ENCODE data around the gene TP53BP2. TPM values are rescaled to one million over a fixed set of nuclear protein-coding genes. Genes with fewer than 3 reads are reported as not detected.

Gene TP53BP2
- total and polyA plus RNA-seq, 2 donors (not counting 3 experiments of a cell fraction or from before 2014, with no cell fraction given), result 21.9 to 51.9 TPM

GRCh38 chr1:223829678-223830077, 16.1 kb downstream of the TP53BP2 start:
- Histone ChIP-seq H3K9ac (replicated peaks; ENCODE audit: extremely low read depth, insufficient read depth, low read length) (no peak overlapping the region), H3K27me3 (ENCODE audit: control insufficient read depth in 2 of 2, insufficient read depth in 2 of 2, low read length in 2 of 2) (no peaks in the 10 kb centered on the region), H4K20me1 (replicated peaks; ENCODE audit: control insufficient read depth, extremely low read depth, insufficient read depth, low read length) (peaks cover 4% of the 10 kb centered on the region), H3K27ac (ENCODE audit: insufficient read depth, low read depth, low read length) (no peak overlapping the region), H3K36me3 (ENCODE audit: control insufficient read depth in 2 of 2, extremely low read depth in 1 of 2, insufficient read depth in 2 of 2, low read length in 2 of 2) (no peaks in the 10 kb centered on the region), H3K79me2 (ENCODE audit: control insufficient read depth, insufficient read depth, low read length) (peaks cover 84% of the 10 kb centered on the region), H3K4me1 (ENCODE audit: control insufficient read depth, extremely low read depth, insufficient read depth, low read length) (peaks cover 38% of the 10 kb centered on the region), H3K9me1 (replicated peaks; ENCODE audit: control insufficient read depth, extremely low read depth, insufficient read depth, low read length) (no peaks in the 10 kb centered on the region), H3K9me3 (replicated peaks; ENCODE audit: control insufficient read depth, insufficient read depth, low read length) (no peaks in the 10 kb centered on the region), H2AFZ (ENCODE audit: low read depth, low read length) (no peak overlapping the region), H3K4me3 (replicated peaks in 1 of 3; ENCODE audit: insufficient read depth in 1 of 3, low read depth in 1 of 3, low read length in 3 of 3) (no peak overlapping the region), H3K4me2 (ENCODE audit: insufficient read depth, low read length) (no peak overlapping the region)
- no TSS peak for BruUV-seq (replicated peaks)
- no peak for FAIRE-seq
- intact Hi-C loops (cut with micrococcal nuclease), result loop anchor here (5.0 kb wide), 3 partner anchors 122 to 1598 kb away; partner anchors contain the start of gene LBR
- ChIA-PET POLR2A (no interaction called here), CTCF (interaction anchor here (0.7 kb wide), 1 partner anchor 18 kb away, joined by 3 read pairs; no protein-coding TSS in a partner anchor)
- dilution Hi-C loops (cut with MboI; ENCODE audit: extremely low pct_ligation_motif_present, low sequenced_read_pairs), result no loop called here
- no peak for TF ChIP-seq POLR2AphosphoS5 (IDR thresholded peaks at IDR 0.05; ENCODE audit: insufficient read depth, low read depth, low read length)
- DNase-seq (ENCODE audit: low read depth, low spot score), result no peak

DNA sequence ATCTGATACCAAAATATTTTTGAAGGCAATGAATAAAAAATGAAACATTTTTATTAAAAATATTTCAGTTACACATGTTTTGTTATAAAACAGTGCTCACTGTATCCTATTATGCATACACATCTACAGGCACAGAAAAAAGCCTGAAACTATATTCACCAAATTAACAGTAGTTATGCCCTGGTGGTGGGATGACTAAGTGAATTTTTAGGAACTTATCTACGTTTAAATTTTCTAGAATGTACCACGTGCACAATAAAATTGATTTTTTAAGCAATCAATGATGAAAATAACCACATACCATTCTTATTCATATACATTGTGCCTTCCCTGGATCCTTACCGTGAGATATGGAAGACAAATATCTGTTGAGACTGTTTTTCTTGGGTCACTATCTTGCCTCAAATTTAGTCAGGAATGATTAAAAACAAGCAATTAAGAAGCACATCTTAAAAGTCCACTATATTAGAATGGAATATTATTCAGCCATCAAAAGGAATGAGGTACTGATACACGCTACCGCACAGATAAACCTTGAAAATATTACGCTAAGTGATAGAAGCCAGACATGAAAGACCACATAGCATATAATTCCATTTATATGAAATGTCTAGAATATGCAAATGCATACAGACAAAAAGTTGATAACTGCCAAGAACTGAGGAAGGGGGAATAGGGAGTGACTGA, 17.4 kb downstream of the TP53BP2 start:
- Histone ChIP-seq H3K36me3 (ENCODE audit: control insufficient read depth in 2 of 2, extremely low read depth in 1 of 2, insufficient read depth in 2 of 2, low read length in 2 of 2) (no peaks in the 10 kb centered on the region), H4K20me1 (replicated peaks; ENCODE audit: control insufficient read depth, extremely low read depth, insufficient read depth, low read length) (peaks cover 6% of the 10 kb centered on the region), H2AFZ (ENCODE audit: low read depth, low read length) (no peak overlapping the region), H3K4me3 (replicated peaks in 1 of 3; ENCODE audit: insufficient read depth in 1 of 3, low read depth in 1 of 3, low read length in 3 of 3) (no peak overlapping the region), H3K4me2 (ENCODE audit: insufficient read depth, low read length) (no peak overlapping the region), H3K4me1 (ENCODE audit: control insufficient read depth, extremely low read depth, insufficient read depth, low read length) (peaks cover 27% of the 10 kb centered on the region), H3K9me3 (replicated peaks; ENCODE audit: control insufficient read depth, insufficient read depth, low read length) (no peaks in the 10 kb centered on the region), H3K9me1 (replicated peaks; ENCODE audit: control insufficient read depth, extremely low read depth, insufficient read depth, low read length) (no peaks in the 10 kb centered on the region), H3K27me3 (ENCODE audit: control insufficient read depth in 2 of 2, insufficient read depth in 2 of 2, low read length in 2 of 2) (no peaks in the 10 kb centered on the region), H3K27ac (ENCODE audit: insufficient read depth, low read depth, low read length) (no peak overlapping the region), H3K79me2 (ENCODE audit: control insufficient read depth, insufficient read depth, low read length) (peaks cover 86% of the 10 kb centered on the region), H3K9ac (replicated peaks; ENCODE audit: extremely low read depth, insufficient read depth, low read length) (no peak overlapping the region)
- CTCF ChIA-PET, result no interaction called here
- no TSS peak for BruUV-seq (replicated peaks)
- TF ChIP-seq MYC (IDR thresholded peaks at IDR 0.05; ENCODE audit: low read depth, low read length), result no peak
- TF ChIP-seq POLR2AphosphoS5 (IDR thresholded peaks at IDR 0.05; ENCODE audit: insufficient read depth, low read depth, low read length), result no peak
- no peak for TF ChIP-seq JUN (IDR thresholded peaks at IDR 0.05; ENCODE audit: borderline replicate concordance, insufficient read depth, insufficient read length, low read depth)
- no peak for TF ChIP-seq FOS (IDR thresholded peaks at IDR 0.05; ENCODE audit: borderline replicate concordance, insufficient read depth, low read length)
- no peak for TF ChIP-seq POLR2A (IDR thresholded peaks at IDR 0.05; ENCODE audit: low read depth, low read length)
- TF ChIP-seq MAX (IDR thresholded peaks at IDR 0.05; ENCODE audit: insufficient read depth, insufficient read length), result no peak
- TF ChIP-seq GATA2 (IDR thresholded peaks at IDR 0.05; ENCODE audit: insufficient read depth, insufficient read length, low read depth, low read length), result no peak
- TF ChIP-seq EZH2 (IDR thresholded peaks at IDR 0.05; ENCODE audit: borderline replicate concordance, low read depth, low read length, severe bottlenecking), result no peak
- TF ChIP-seq, protein P1, sequence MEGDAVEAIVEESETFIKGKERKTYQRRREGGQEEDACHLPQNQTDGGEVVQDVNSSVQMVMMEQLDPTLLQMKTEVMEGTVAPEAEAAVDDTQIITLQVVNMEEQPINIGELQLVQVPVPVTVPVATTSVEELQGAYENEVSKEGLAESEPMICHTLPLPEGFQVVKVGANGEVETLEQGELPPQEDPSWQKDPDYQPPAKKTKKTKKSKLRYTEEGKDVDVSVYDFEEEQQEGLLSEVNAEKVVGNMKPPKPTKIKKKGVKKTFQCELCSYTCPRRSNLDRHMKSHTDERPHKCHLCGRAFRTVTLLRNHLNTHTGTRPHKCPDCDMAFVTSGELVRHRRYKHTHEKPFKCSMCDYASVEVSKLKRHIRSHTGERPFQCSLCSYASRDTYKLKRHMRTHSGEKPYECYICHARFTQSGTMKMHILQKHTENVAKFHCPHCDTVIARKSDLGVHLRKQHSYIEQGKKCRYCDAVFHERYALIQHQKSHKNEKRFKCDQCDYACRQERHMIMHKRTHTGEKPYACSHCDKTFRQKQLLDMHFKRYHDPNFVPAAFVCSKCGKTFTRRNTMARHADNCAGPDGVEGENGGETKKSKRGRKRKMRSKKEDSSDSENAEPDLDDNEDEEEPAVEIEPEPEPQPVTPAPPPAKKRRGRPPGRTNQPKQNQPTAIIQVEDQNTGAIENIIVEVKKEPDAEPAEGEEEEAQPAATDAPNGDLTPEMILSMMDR (IDR thresholded peaks at IDR 0.05; ENCODE audit: extremely low read depth in 1 of 2, insufficient read depth in 1 of 2, low read depth in 1 of 2, low read length in 2 of 2), result no peak
- intact Hi-C loops (cut with micrococcal nuclease) (no loop called here), dilution Hi-C loops (cut with MboI; ENCODE audit: extremely low pct_ligation_motif_present, low sequenced_read_pairs) (no loop called here)
- POLR2A ChIA-PET, result no interaction called here
- DNase-seq (ENCODE audit: low read depth, low spot score), result no peak
- FAIRE-seq, result no peak
